K562 (cell line): Measurements from ENCODE around the gene MTA2. TPM values are rescaled to one million over a fixed set of nuclear protein-coding genes. Genes with fewer than 3 reads are reported as not detected.

Source experiments
- ATAC-seq: fragments of 200-7000 bp; cut with Tn5 transposase; 3 replicates; pipeline ENCODE4 v1.9.1; 2020; ENCODE audit warnings: moderate library complexity
- BruUV-seq: library from RNA; stranded (reverse); fragments of 400-500 nt; replicated peaks from 2 replicates; lab custom pipeline; 2021; lab: Mats Ljungman, UMichigan
- CTCF ChIA-PET: fragments of 300-600 bp; formaldehyde crosslinking; extraction: SDS; loops from one replicate; lab custom pipeline; 2021; ENCODE audit warnings: low intra/inter-chr PET ratio; lab: Yijun Ruan, JAX
- POLR2A ChIA-PET: fragments of 300-600, 350-650 bp; sonication (Branson Sonifier 250); formaldehyde crosslinking; extraction: SDS; loops from one replicate; lab custom pipeline; 2021; ENCODE audit warnings: antibody characterized with exemption, inconsistent platforms; lab: Yijun Ruan, JAX
- DNase-seq, 4 experiments: peaks; one replicate each; pipeline versions ENCODE4 v3.0.0 to v3.0.0-alpha.2; 2011 to 2018; ENCODE audit warnings: low spot score in 3 of 4, mixed read lengths in 3 of 4; ENCODE audit errors: extremely low read depth in 1 of 4
- FAIRE-seq: peaks from 2 replicates; lab custom pipeline; 2011; peaks lifted over from hg19 to GRCh38; lab: Jason Lieb, UNC
- H2AFZ ChIP-seq: 2 replicates; pipeline ENCODE4 v1.6.0; 2011; ENCODE audit warnings: low read depth, low read length, control low read depth, inconsistent platforms
- H3K27ac ChIP-seq: fragments of 200-600 bp; 3 replicates; pipeline ENCODE4 v1.8.0; 2011; ENCODE audit warnings: low read depth, mild to moderate bottlenecking, control low read depth, inconsistent platforms, low read length, moderate library complexity, mixed read lengths; ENCODE audit errors: extremely low read depth
- H3K27me3 ChIP-seq, 2 experiments: fragments of 300-600 bp in 1 of 2; 2 replicates in 1 of 2; 3 replicates in 1 of 2; pipeline versions ENCODE4 v1.6.0 to v1.8.0; 2011; ENCODE audit warnings: inconsistent platforms in 2 of 2, low read length in 2 of 2, mild to moderate bottlenecking in 1 of 2, mixed read lengths in 1 of 2, moderate library complexity in 1 of 2; ENCODE audit not compliant: control insufficient read depth in 2 of 2, insufficient read depth in 2 of 2
- H3K36me3 ChIP-seq: fragments of 300-600 bp; 3 replicates; pipeline ENCODE4 v1.8.0; 2011; ENCODE audit warnings: mild to moderate bottlenecking, low read length, inconsistent platforms; ENCODE audit not compliant: control insufficient read depth, insufficient read depth
- H3K4me1 ChIP-seq, 2 experiments: fragments of 200-600 bp in 1 of 2; replicated peaks in 1 of 2; 2 replicates in 1 of 2; 3 replicates in 1 of 2; pipeline versions ENCODE4 v1.5.1 to v1.8.0; 2011; ENCODE audit warnings: inconsistent platforms in 2 of 2, low read length in 2 of 2, mild to moderate bottlenecking in 1 of 2, mixed read lengths in 1 of 2, moderate library complexity in 1 of 2; ENCODE audit not compliant: control insufficient read depth in 2 of 2, insufficient read depth in 2 of 2
- H3K4me2 ChIP-seq: 2 replicates; pipeline ENCODE4 v1.6.1; 2011; ENCODE audit warnings: low read length, control low read depth, inconsistent platforms, mixed read lengths; ENCODE audit not compliant: insufficient read depth
- H3K4me3 ChIP-seq: fragments of 200-600 bp; sonication (generic), shearing (Covaris generic); 2 replicates; pipeline ENCODE4 v1.5.1; 2016; ENCODE audit warnings: control low read depth, inconsistent platforms
- H3K79me2 ChIP-seq: fragments of 200-600 bp; 3 replicates; pipeline ENCODE4 v1.8.0; 2011; ENCODE audit warnings: low read length, inconsistent platforms; ENCODE audit not compliant: control insufficient read depth, insufficient read depth
- H3K9ac ChIP-seq, 2 experiments: 2 replicates each; pipeline versions ENCODE4 v1.6.0 to v1.6.1; 2011; ENCODE audit warnings: low read depth in 2 of 2, low read length in 2 of 2, control low read depth in 1 of 2, inconsistent platforms in 1 of 2, mild to moderate bottlenecking in 1 of 2, mixed read lengths in 1 of 2; ENCODE audit not compliant: insufficient read depth in 1 of 2
- H3K9me1 ChIP-seq: one replicate; pipeline ENCODE4 v1.6.0; 2011; ENCODE audit warnings: inconsistent platforms, mild to moderate bottlenecking, low read length, moderate library complexity; ENCODE audit not compliant: control insufficient read depth, insufficient read depth
- H3K9me3 ChIP-seq: replicated peaks from 2 replicates; pipeline ENCODE4 v1.5.1; 2011; ENCODE audit warnings: low read depth, low read length, inconsistent platforms; ENCODE audit not compliant: control insufficient read depth, insufficient read depth
- H4K20me1 ChIP-seq: replicated peaks from 2 replicates; pipeline ENCODE4 v1.6.1; 2011; ENCODE audit warnings: low read length, inconsistent platforms, mixed read lengths; ENCODE audit not compliant: control insufficient read depth, insufficient read depth
- GTF2F1 ChIP-seq: IDR thresholded peaks from 2 replicates; pipeline ENCODE4 v1.6.1; 2011; ENCODE audit warnings: low read depth, low read length, improper control_type of control experiment
- HMGN3 ChIP-seq: IDR thresholded peaks from 2 replicates; pipeline ENCODE4 v1.6.1; 2011; ENCODE audit warnings: borderline replicate concordance, low read depth, mild to moderate bottlenecking, mixed read lengths, low read length; ENCODE audit not compliant: insufficient read length; ENCODE audit errors: extremely low read depth
- NR4A1 ChIP-seq, 2 experiments: fragments of 250-450 bp in 1 of 2; fragments of 450-650 bp in 1 of 2; sonication (Bioruptor Pico) in 1 of 2; IDR thresholded peaks; 2 replicates each; pipeline versions ENCODE4 v1.4.0 to v1.6.1; 2016 to 2020; ENCODE audit warnings: mild to moderate bottlenecking in 2 of 2, missing compliant biosample characterization in 1 of 2, missing genetic modification characterization in 1 of 2, moderate library complexity in 1 of 2
- RBFOX2 ChIP-seq: fragments of 200-400 bp; formaldehyde crosslinking; IDR thresholded peaks from 2 replicates; pipeline ENCODE4 v1.6.1; 2017; ENCODE audit warnings: low read depth, mild to moderate bottlenecking, low read length, moderate library complexity
- SMAD2 ChIP-seq: fragments of 150-350 bp; IDR thresholded peaks from 2 replicates; pipeline ENCODE4 v1.6.1; 2014; ENCODE audit warnings: low read depth, mild to moderate bottlenecking, low read length
- SMARCC2 ChIP-seq: fragments of 450-650 bp; IDR thresholded peaks from 2 replicates; pipeline ENCODE4 v1.6.1; 2017; ENCODE audit warnings: antibody characterized with exemption, moderate library complexity, mild to moderate bottlenecking, low read depth
- ZKSCAN3 ChIP-seq: fragments of 250-450 bp; sonication (Bioruptor Pico); IDR thresholded peaks from 2 replicates; pipeline ENCODE4 v1.4.0; 2020
- WGBS: fragments of 100-300 bp; shearing (Covaris generic); methylation state at CpG from one replicate; pipeline ENCODE4 v1.1.6; 2016; ENCODE audit warnings: low coverage, mixed read lengths; ENCODE audit not compliant: insufficient coverage; ENCODE audit errors: missing lambda C conversion rate; 5-methylcytosine and 5-hydroxymethylcytosine counted together
- in situ Hi-C: fragments of 300-500 bp; cut with MboI; formaldehyde crosslinking; loops from 4 replicates; pipeline ENCODE4 v1.15.0; 2018; ENCODE audit warnings: inconsistent platforms, mixed read lengths
- intact Hi-C: fragments of 100-400 bp; cut with micrococcal nuclease; formaldehyde crosslinking; loops from 2 replicates; pipeline ENCODE4 v1.14.2; 2022
- polyA plus RNA-seq, 8 experiments: library from polyadenylated mRNA; depleted of rRNA in 4 of 8; stranded (reverse) in 5 of 8; unstranded in 3 of 8; fragments of >200 nt; fragmentation: Nextera tagmentation in 2 of 8; fragmentation: Illumina TruSeq in 1 of 8; extraction: Ambion mirVana in 2 of 8; extraction: Trizol in 1 of 8; gene quantifications; 2 replicates each; pipeline versions ENCODE4 v1.2.1 to v1.2.3, GENCODE V29; 2011 to 2014; ENCODE audit warnings: inconsistent platforms in 1 of 8, missing spikeins in 1 of 8
- total RNA-seq, 7 experiments: library from RNA; depleted of rRNA in 6 of 7; stranded (reverse); fragments of >200 nt in 6 of 7; fragmentation: Illumina TruSeq in 2 of 7; extraction: Trizol in 2 of 7; gene quantifications; 2 replicates each; pipeline versions ENCODE4 v1.2.1 to v1.2.3, GENCODE V29; 2011 to 2021; ENCODE audit warnings: low replicate concordance in 1 of 7
- TF ChIP-seq, protein P1 (sequence below): sonication (generic); formaldehyde crosslinking; IDR thresholded peaks from 2 replicates; pipeline ENCODE4 v1.8.0; 2022; ENCODE audit warnings: missing genetic modification reagents, mild to moderate bottlenecking, borderline replicate concordance
- TF ChIP-seq, protein P2 (sequence below), 3 experiments: IDR thresholded peaks in 2 of 3; conservative IDR thresholded peaks in 1 of 3; 2 replicates each; pipeline ENCODE4 v1.5.1; 2011 to 2012; ENCODE audit warnings: low read length in 3 of 3, mild to moderate bottlenecking in 3 of 3, control low read depth in 2 of 3, improper control_type of control experiment in 1 of 3, inconsistent platforms in 1 of 3, low read depth in 1 of 3, mixed read lengths in 1 of 3, moderate library complexity in 1 of 3; ENCODE audit not compliant: insufficient read depth in 2 of 3

Gene MTA2
- total and polyA plus RNA-seq, 9 of the 15 experiments (the other 6 are each of a cell fraction or from before 2014, with no cell fraction given): 6.2 to 220 (median 172) TPM

DNA sequence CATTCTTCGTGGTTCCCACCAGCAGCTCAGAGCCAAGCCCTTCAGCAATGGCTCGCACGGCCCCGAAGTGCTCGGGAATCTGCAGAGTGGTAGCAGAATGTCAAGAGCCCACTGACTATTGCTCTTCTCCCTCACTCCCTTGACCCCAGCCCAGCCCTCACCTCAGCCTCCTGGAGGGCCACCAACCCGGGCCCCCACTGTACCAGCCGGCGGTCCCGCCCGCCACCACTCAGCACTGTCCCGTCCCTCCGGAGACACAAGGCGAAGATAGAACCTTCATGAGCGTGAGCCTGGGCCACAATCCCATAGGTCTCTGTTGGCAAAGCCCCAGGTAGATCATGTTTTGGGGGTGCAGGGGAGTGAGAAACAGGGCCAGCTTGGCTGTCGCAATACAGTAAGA, 4.2 kb upstream of the MTA2 start:
- Histone ChIP-seq H2AFZ (no peak overlapping the region), H3K9me3 (no peaks in the 10 kb centered on the region), H3K4me2 (no peak overlapping the region), H3K4me1 (peaks cover 8 to 54% of the 10 kb centered on the region in 2 experiments), H3K27me3 (no peaks in the 10 kb centered on the region), H4K20me1 (no peaks in the 10 kb centered on the region), H3K4me3 (no peak overlapping the region), H3K27ac (no peak overlapping the region), H3K9me1 (no peaks in the 10 kb centered on the region), H3K36me3 (peaks cover 77% of the 10 kb centered on the region; the same call in 2 of the 3 replicates), H3K9ac (peak overlapping the region in 1 of 2 experiments; percentile 71; a peak in 1 of 4 replicates), H3K79me2 (peaks cover 21% of the 10 kb centered on the region)
- ChIA-PET POLR2A (interaction anchor here (1.1 to 1.6 kb wide), 2 partner anchors 14 to 15 kb away, joined by 4 to 7 read pairs; no protein-coding TSS in a partner anchor), CTCF (no interaction called here)
- no TSS peak for BruUV-seq
- TF ChIP-seq RBFOX2: 0 out of 2 replicates have a peak, but pooled peaks have one; percentile 23
- no peak for TF ChIP-seq SMAD2
- 94% methylated on average over 15 of the region's 15 CpGs for WGBS
- DNase-seq (no peak), ATAC-seq (no peak), FAIRE-seq (no peak)
- in situ Hi-C loops (no loop called here), intact Hi-C loops (no loop called here)

DNA sequence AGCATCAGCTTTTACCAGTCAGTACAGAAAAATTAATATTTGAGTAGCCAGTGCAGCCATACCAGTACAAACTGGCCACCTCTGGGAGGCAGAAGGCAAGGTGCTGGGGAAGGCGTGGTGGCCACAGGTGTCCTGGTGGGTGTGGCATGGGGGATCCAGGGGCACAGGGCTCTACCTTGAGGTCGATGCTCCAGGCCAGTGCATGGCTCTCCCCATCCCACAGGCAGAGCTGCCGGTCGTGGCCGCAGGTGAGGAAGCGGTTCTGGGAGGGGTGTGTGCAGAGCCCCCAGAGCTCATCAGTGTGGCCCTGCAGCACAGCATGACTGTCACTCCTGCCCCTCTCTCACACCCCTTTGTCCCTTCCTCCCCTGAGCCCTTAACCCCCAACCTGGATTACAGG, 3.8 kb upstream of the MTA2 start:
- DNase-seq (no peak), ATAC-seq (no peak), FAIRE-seq (no peak)
- Histone ChIP-seq H3K36me3 (peaks cover 74% of the 10 kb centered on the region; the same call in 2 of the 3 replicates), H3K27ac (no peak overlapping the region), H3K79me2 (peaks cover 21% of the 10 kb centered on the region), H3K9ac (peak overlapping the region in 1 of 2 experiments; percentile 71; a peak in 2 of 4 replicates), H3K4me2 (no peak overlapping the region), H3K9me1 (no peaks in the 10 kb centered on the region), H3K4me1 (peaks cover 4 to 51% of the 10 kb centered on the region in 2 experiments; a peak in 4 of 5 replicates), H3K4me3 (no peak overlapping the region), H3K9me3 (no peaks in the 10 kb centered on the region), H3K27me3 (no peaks in the 10 kb centered on the region), H4K20me1 (no peaks in the 10 kb centered on the region), H2AFZ (no peak overlapping the region)
- intact Hi-C loops: no loop called here
- ChIA-PET POLR2A (interaction anchor here (0.6 to 1.6 kb wide), 3 partner anchors 13 to 1689 kb away, joined by 3 to 7 read pairs (median 4); no protein-coding TSS in a partner anchor), CTCF (no interaction called here)
- no TSS peak for BruUV-seq
- TF ChIP-seq NR4A1 (CRISPR knock-in tag; IDR thresholded peaks at IDR 0.05): no peak
- TF ChIP-seq NR4A1 (tag; IDR thresholded peaks at IDR 0.05): no peak
- TF ChIP-seq, protein P1, sequence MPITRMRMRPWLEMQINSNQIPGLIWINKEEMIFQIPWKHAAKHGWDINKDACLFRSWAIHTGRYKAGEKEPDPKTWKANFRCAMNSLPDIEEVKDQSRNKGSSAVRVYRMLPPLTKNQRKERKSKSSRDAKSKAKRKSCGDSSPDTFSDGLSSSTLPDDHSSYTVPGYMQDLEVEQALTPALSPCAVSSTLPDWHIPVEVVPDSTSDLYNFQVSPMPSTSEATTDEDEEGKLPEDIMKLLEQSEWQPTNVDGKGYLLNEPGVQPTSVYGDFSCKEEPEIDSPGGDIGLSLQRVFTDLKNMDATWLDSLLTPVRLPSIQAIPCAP (CRISPR knock-in tag): no peak
- no peak for TF ChIP-seq GTF2F1
- TF ChIP-seq HMGN3: no peak
- no peak for TF ChIP-seq SMARCC2
- TF ChIP-seq ZKSCAN3 (CRISPR knock-in tag): no peak
- TF ChIP-seq, protein P2, sequence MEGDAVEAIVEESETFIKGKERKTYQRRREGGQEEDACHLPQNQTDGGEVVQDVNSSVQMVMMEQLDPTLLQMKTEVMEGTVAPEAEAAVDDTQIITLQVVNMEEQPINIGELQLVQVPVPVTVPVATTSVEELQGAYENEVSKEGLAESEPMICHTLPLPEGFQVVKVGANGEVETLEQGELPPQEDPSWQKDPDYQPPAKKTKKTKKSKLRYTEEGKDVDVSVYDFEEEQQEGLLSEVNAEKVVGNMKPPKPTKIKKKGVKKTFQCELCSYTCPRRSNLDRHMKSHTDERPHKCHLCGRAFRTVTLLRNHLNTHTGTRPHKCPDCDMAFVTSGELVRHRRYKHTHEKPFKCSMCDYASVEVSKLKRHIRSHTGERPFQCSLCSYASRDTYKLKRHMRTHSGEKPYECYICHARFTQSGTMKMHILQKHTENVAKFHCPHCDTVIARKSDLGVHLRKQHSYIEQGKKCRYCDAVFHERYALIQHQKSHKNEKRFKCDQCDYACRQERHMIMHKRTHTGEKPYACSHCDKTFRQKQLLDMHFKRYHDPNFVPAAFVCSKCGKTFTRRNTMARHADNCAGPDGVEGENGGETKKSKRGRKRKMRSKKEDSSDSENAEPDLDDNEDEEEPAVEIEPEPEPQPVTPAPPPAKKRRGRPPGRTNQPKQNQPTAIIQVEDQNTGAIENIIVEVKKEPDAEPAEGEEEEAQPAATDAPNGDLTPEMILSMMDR (IDR thresholded peaks at IDR 0.05 in 2 of 3, conservative IDR thresholded peaks at IDR 0.05 in 1 of 3; ENCODE audit: insufficient read depth in 2 of 3, low read depth in 1 of 3, low read length in 3 of 3): no peak
- in situ Hi-C loops: no loop called here
- WGBS: 94% methylated on average over 6 of the region's 6 CpGs
